Heart left ventricle (tissue), 16 donors: Measurements from ENCODE around the gene IKBKG. TPM values are rescaled to one million over a fixed set of nuclear protein-coding genes. Genes with fewer than 3 reads are reported as not detected.
"Not testable (repeated sequence)": the region's sequence is repeated elsewhere in the genome, so short reads cannot be mapped to it uniquely, and the experiment has no call there.

Experiments used
- ATAC-seq, 4 donors: fragments of 200-7000 bp; cut with Tn5 transposase; one replicate each; pipeline ENCODE4 v1.9.1; 2020 to 2022; ENCODE audit warnings: moderate library complexity in 4 of 4, mild to moderate bottlenecking in 3 of 4, moderate number of reproducible peaks in 1 of 4
- DNase-seq, 5 donors: peaks; one replicate each; pipeline ENCODE4 v3.0.0-alpha.2; 2020
- H3K27ac ChIP-seq, 12 donors: fragments of 200-600 bp; sonication (generic) in 4 of 12; one replicate each; pipeline versions ENCODE4 v1.5.0 to v1.8.0; 2016 to 2022; ENCODE audit warnings: mild to moderate bottlenecking in 2 of 12
- H3K27me3 ChIP-seq, 9 donors: fragments of 200-600 bp; sonication (generic) in 2 of 9; one replicate each; pipeline versions ENCODE4 v1.5.1 to v1.8.0; 2016 to 2022; ENCODE audit warnings: mild to moderate bottlenecking in 3 of 9
- H3K36me3 ChIP-seq, 9 donors: fragments of 200-600 bp; sonication (generic) in 2 of 9; one replicate each; pipeline versions ENCODE4 v1.5.0 to v1.8.0; 2018 to 2022; ENCODE audit warnings: mild to moderate bottlenecking in 2 of 9
- H3K4me1 ChIP-seq, 12 donors: fragments of 200-600 bp; sonication (generic) in 4 of 12; one replicate each; pipeline versions ENCODE4 v1.5.0 to v1.8.0; 2016 to 2022; ENCODE audit warnings: mild to moderate bottlenecking in 3 of 12
- H3K4me3 ChIP-seq, 12 donors: fragments of 200-600 bp; sonication (generic) in 4 of 12; one replicate each; pipeline versions ENCODE4 v1.5.0 to v1.8.0; 2017 to 2022; ENCODE audit warnings: mild to moderate bottlenecking in 9 of 12, moderate library complexity in 4 of 12
- H3K9me3 ChIP-seq, 12 donors: fragments of 200-600 bp; sonication (generic) in 4 of 12; one replicate each; pipeline versions ENCODE4 v1.5.0 to v1.8.0; 2016 to 2022; ENCODE audit warnings: mild to moderate bottlenecking in 1 of 12
- POLR2A ChIP-seq, 2 donors: fragments of 450-650 bp; IDR thresholded peaks; one replicate each; pipeline ENCODE4 v1.6.1; 2017; ENCODE audit warnings: antibody characterized with exemption in 2 of 2, mild to moderate bottlenecking in 2 of 2, moderate library complexity in 2 of 2
- WGBS, 4 donors: extraction: QIAGEN DNeasy Blood & Tissue Kit in 2 of 4; methylation state at CpG; one replicate each; pipeline versions ENCODE4 v1.1.5 to v1.1.7; 2013 to 2018; 5-methylcytosine and 5-hydroxymethylcytosine counted together
- intact Hi-C, 10 donors: fragments of 100-400 bp; cut with DNase I; formaldehyde crosslinking; loops; one replicate each; pipeline versions ENCODE4 v1.11.1 to v1.14.2; 2022
- polyA plus RNA-seq, 2 donors: library from polyadenylated mRNA; stranded (reverse); fragments of 200-250 nt; gene quantifications; one replicate each; pipeline ENCODE4 v1.2.3, GENCODE V29; 2013
- total RNA-seq, 9 donors: library from RNA; depleted of rRNA in 2 of 9; stranded (reverse); fragments of >200 nt in 2 of 9; fragmentation: NEBNext Ultra II Directional in 3 of 9; extraction: Animal tissue kit (Norgen Biotek cat#: 25700) in 3 of 9; gene quantifications; one replicate each; pipeline versions ENCODE4 v1.1.0 to v1.2.4, GENCODE V29; 2016 to 2023
- TF ChIP-seq, protein P1 (sequence below), 12 donors: fragments of 200-600 bp; sonication (generic) in 4 of 12; IDR thresholded peaks; one replicate each; pipeline versions ENCODE4 v1.5.0 to v1.8.0; 2018 to 2022; ENCODE audit warnings: antibody characterized with exemption in 12 of 12, mild to moderate bottlenecking in 5 of 12
- donor health status: ischemic (EF 13 %, LVEDD 7.1; RV severe dilation, severe dysfunction).
- donor health status: healthy with polysubstance abuse.
- donor health status: DM: no; HTN: yes; CAD: no.
- donor health status: DM: no; HTN: no; CAD: no.
- donor health status: ischemic (EF 25% LVEDD 6.9; RV normal size, moderate dysfunction).
- donor health status: ischemic (EF 25% LVEDD 5.7; RV mildly dilated, moderate dysfunction).
- donor health status: healthy.
- donor health status: DM: yes; HTN: yes; CAD: no.
- donor health status: ischemic (EF 35%, LVEDD 5.7; RV mildly dilated, moderate dysfunction).
- donor health status: nonischemic (EF 11% LVEDD 7.7; RV severe dilation, severe dysfunction).
- donor health status: DM: yes; HTN: yes; CAD: no.
- donor health status: PGD.
- donor health status: ischemic (EF 29% LVEDD 5.4; RV normal size, mild dysfunction).
- donor health status: nonischemic (EF 23%, LVEDD 6.1; RV moderate dilation, normal function).

Gene IKBKG
- total and polyA plus RNA-seq, 11 donors, result 7.1 to 29.4 (median 15.3) TPM

DNA sequence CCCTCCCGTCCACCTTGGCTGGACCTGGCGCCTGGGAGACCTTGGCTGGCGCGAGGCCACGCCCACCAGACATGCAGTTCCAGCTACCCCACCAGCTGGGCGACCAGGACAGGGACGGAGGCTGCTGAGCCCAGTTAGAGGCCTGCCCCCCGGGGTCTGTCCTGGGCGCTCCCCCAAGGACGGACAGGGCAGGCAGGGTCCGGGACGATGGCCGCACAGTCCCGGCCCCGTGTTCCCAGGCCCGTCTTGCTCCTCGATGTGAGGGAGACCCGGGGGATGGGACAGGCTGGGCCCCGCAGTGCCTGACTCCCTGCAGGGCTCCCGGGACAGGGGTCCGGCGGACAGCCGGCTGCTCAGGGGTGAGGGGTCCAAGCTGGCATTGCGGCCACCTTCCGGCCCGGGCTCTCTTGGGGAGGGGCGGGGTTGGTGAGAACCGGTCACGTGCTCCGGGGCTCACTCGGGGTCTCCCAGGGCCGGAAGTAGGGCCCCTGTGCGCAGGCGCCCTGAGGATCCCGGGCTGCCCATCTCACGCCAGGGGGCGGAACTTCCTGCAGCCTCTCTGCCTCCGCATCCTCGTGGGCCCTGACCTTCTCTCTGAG lies 37.3 kb downstream of the IKBKG start, which contains the start of gene CTAG1A:
TSS of gene CTAG1A (plus strand) at position 549 of the 599 bp plus-strand sequence. CDS start 74 bp downstream, outside the sequence.
- H3K36me3 ChIP-seq, H3K27me3 ChIP-seq, H3K4me1 ChIP-seq, DNase-seq, H3K9me3 ChIP-seq, intact Hi-C loops, H3K27ac ChIP-seq, H3K4me3 ChIP-seq: not testable (repeated sequence)
- WGBS, 4 donors, result no CpG with 5 or more reads among the region's 39 CpGs
- peak in 2 of 4 donors; percentile 10 to 45 for ATAC-seq

DNA sequence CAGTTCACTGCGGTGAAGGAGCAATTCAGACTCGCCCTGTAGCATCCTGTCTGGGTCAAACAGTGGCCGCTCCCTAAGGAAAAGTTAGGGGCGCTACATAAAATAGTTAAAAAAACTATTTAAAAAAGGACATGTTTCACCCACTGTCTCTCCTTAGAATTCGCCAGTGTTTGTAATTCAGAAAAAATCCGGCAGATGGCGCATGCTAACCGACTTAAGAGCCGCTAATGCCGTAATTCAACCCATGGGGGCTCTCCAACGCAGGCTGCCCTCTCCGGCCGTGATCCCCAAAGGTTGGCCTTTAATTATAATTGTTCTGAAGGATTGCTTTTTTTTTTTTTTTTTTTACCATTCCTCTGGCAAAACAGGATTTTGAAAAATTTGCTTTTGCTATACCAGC lies 43.0 kb downstream of the IKBKG start:
- ATAC-seq, H3K27ac ChIP-seq, DNase-seq, H3K27me3 ChIP-seq, H3K4me1 ChIP-seq, intact Hi-C loops, H3K4me3 ChIP-seq, H3K36me3 ChIP-seq, H3K9me3 ChIP-seq: not testable (repeated sequence)
- WGBS, 4 donors, result 27% methylated on average over 4 of the region's 13 CpGs; no CpG with 5 or more reads in 3 of the 4 donors

DNA sequence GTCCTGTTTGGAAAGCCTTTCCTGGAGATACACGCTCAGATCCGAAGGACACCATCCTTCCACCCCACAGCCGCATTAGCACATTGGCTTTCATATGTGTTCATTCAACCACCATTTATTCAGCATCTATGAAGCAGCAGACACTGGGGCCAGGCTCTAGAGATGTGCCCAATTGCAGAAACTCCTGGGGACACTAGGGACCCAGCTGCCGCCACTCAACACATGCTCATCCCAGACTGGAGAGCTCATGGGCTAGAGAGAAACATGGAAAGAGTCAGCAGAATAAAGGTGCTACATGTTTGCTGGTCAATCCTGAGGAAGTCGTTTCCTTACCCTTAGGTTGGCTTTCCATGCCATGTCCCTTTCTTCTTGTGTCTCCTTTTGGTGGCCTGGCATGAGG lies 45.1 kb downstream of the IKBKG start:
- DNase-seq (no peak), ATAC-seq (no peak)
- TF ChIP-seq, protein P1, sequence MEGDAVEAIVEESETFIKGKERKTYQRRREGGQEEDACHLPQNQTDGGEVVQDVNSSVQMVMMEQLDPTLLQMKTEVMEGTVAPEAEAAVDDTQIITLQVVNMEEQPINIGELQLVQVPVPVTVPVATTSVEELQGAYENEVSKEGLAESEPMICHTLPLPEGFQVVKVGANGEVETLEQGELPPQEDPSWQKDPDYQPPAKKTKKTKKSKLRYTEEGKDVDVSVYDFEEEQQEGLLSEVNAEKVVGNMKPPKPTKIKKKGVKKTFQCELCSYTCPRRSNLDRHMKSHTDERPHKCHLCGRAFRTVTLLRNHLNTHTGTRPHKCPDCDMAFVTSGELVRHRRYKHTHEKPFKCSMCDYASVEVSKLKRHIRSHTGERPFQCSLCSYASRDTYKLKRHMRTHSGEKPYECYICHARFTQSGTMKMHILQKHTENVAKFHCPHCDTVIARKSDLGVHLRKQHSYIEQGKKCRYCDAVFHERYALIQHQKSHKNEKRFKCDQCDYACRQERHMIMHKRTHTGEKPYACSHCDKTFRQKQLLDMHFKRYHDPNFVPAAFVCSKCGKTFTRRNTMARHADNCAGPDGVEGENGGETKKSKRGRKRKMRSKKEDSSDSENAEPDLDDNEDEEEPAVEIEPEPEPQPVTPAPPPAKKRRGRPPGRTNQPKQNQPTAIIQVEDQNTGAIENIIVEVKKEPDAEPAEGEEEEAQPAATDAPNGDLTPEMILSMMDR (IDR thresholded peaks at IDR 0.05), result no peak
- TF ChIP-seq POLR2A (IDR thresholded peaks at IDR 0.05), result no peak
- H3K27me3 ChIP-seq, result peaks cover 0 to 7% (median 0%) of the 10 kb centered on the region in 9 donors
- no peaks in the 10 kb centered on the region for H3K9me3 ChIP-seq
- intact Hi-C loops, result no loop called here
- WGBS, 4 donors, result 76 to 92% (median 87%) methylated on average over 5 of the region's 5 CpGs
- no peak overlapping the region for H3K27ac ChIP-seq
- no peaks in the 10 kb centered on the region for H3K4me1 ChIP-seq
- no peaks in the 10 kb centered on the region for H3K36me3 ChIP-seq
- H3K4me3 ChIP-seq, result no peak overlapping the region

DNA sequence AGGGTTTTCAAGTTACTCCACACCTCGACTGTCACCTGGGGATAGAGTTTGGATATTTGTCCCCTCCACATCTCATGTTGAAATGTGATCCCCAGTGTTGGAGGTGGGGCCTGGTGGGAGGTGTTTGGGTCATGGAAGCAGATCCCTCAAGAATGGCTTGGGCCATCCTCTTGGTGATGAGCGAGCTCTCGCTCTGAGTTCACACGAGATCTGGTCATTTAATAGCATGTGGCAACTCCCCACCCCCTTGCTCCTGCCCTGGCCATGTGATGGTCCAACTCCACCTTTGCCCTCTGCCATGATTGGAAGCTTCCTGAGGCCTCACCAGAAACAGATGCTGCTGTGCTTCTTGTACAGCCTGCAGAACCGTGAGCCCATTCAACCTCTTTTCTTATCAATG lies 45.8 kb downstream of the IKBKG start:
- no peaks in the 10 kb centered on the region for H3K9me3 ChIP-seq
- intact Hi-C loops, result no loop called here

DNA sequence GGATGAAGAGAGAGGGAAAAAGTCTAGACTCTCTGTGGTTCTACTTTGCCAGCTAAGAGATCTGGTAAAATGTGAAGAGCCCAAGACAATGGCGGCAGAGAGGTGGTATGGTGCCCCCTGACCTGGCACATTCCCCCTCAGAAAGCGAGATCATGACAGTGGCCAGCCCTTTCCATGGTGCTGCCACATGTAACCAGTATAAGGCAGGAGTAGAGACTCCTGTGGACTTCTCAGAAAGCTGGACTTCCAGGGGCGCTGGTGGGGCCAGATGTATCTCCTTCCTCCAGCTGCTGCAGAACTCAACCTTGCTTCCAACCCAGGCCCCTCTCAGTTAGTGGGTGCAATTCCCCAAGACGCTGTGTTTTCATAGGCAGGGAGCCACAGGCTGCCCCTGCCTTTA lies 47.1 kb downstream of the IKBKG start:
- WGBS, 4 donors, result 72 to 96% (median 84%) methylated on average over 4 of the region's 4 CpGs
- Histone ChIP-seq H3K27me3 (peaks cover 0 to 7% (median 0%) of the 10 kb centered on the region in 9 donors), H3K4me1 (no peaks in the 10 kb centered on the region), H3K27ac (no peak overlapping the region), H3K36me3 (no peaks in the 10 kb centered on the region), H3K9me3 (no peaks in the 10 kb centered on the region), H3K4me3 (no peak overlapping the region)
- intact Hi-C loops, result no loop called here
- no peak for ATAC-seq
- no peak for DNase-seq
- TF ChIP-seq, protein P1 (IDR thresholded peaks at IDR 0.05), result no peak
- TF ChIP-seq POLR2A (IDR thresholded peaks at IDR 0.05), result no peak

More for the DNA sequence above, 45.8 kb downstream of the IKBKG start:
- Histone ChIP-seq H3K27ac (no peak overlapping the region), H3K4me1 (no peaks in the 10 kb centered on the region), H3K36me3 (no peaks in the 10 kb centered on the region), H3K4me3 (no peak overlapping the region), H3K27me3 (peaks cover 0 to 7% (median 0%) of the 10 kb centered on the region in 9 donors)
- 78 to 93% (median 84%) methylated on average over 5 of the region's 5 CpGs for WGBS, 4 donors
- DNase-seq (no peak), ATAC-seq (no peak)
- TF ChIP-seq, protein P1 (IDR thresholded peaks at IDR 0.05), result no peak
- TF ChIP-seq POLR2A (IDR thresholded peaks at IDR 0.05), result no peak
